HUDEP-2 (cell line): ENCODE measurements around the gene ZNF684.
"Not testable (repeated sequence)": the region's sequence is repeated elsewhere in the genome, so short reads cannot be mapped to it uniquely, and the experiment has no call there.

Experiments
- DNase-seq, 76 experiments: peaks; one replicate each; lab custom pipeline; 2025; ENCODE audit not compliant: unreplicated experiment in 76 of 76; lab: John Stamatoyannopoulos, UW

The ZNF684 gene

DNA sequence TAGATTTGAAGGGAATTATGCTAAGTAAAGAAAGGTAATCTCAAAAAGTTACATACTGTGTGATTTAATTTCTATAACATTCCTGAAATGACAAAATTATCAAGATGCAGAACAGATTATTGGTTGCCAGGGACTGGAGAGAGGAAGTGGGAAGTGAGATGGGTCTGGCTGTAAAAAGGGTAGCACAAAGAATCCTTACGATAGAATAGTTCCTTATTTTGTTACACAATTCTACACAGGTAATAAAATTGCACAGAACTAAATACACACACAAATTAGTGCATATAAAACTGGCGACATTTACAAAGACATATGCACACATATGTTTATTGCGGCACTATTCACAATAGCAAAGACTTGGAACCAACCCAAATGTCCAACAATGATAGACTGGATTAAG is 33.5 kb downstream of the ZNF684 start:
- DNase-seq = no peak

DNA sequence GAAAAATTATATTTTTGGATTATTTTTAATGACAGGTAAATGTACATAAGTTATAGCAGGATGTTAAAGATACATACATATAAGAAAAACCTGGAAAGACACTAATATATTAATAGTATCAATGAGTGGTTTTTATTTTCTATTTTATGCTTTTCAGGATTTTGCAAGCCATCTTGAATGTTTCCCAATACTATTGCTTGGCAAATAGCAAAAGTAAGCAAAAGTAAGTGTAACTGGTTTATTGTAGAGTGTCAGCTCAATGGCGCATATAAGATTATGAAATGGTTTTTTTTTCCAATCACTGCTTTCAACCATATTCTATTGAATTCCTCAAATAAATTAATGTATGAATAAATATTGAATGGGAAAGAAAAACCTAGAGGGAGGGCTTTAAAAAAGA is 36.4 kb downstream of the ZNF684 start:
- DNase-seq = no peak

DNA sequence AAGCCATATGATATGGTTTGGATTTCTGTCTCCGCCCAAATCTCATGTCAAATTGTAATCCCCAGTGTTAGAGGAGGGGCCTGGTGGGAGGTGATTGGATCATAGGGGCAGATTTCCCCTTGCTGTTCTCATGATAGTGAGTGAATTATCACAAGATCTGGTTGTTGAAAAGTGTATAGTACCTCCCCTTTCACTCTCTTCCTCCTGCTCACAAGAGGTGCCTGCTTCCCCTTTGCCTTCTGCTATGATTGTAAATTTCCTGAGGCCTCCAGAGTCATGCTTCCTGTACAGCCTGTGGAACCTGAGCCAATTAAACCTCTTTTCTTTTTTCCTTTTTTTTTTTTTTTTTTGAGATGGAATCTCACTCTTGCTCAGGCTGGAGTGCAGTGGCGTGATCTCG is 43.4 kb downstream of the ZNF684 start:
- not testable (repeated sequence) for DNase-seq

DNA sequence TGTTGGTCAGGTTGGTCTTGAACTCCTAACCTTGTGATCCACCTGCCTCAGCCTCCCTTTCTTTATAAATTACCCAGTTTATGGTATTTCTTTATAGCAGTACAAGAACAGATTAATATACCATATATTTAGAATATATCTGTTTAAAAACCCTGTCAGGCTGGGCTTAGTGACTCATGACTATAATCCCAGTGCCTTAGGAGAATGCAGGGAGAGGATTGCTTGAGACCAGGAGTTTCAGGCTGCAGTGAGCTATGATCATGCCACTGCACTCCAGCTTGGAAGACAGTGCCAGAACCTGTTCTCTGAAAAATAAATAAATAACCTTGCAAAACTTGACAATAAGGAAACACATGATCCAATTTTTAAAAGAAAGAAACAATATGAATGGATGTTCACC is 43.9 kb downstream of the ZNF684 start:
- DNase-seq = no peak

DNA sequence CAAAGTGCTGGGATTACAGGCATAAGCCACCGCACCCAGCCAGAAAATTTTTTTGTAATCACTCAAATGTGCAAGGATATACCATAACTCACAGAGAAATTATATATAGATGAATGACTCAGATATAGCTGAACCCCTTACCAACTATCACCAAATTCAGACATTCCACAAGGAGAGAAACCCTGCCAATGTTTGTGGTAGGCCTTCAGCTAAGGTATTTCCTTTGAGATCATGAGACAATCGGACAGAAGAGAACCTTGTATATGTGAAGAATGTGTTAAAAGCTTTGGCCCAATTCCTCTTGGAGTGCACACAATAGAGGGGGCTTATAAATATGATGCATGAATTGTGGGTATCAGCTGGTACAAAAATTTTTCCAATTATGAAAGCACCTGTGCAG is 50.7 kb downstream of the ZNF684 start:
- DNase-seq = no peak

DNA sequence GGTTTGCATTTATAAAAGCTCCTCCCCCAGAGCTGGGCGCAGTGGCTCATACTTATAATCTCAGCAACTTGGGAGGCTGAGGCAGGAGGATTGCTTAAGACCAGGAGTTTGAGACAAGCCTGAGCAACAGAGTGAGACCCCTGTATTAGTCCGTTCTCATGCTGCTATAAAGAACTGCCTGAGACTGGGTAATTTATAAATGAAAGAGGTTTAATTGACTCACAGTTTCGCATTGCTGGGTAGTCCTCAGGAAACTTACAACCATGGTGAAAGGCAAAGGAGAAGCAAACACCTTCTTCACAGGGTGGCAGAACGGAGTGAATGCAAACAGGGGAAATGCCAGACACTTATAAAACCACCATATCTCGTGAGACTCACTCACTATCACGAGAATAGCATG is 52.5 kb downstream of the ZNF684 start:
- no peak for DNase-seq

DNA sequence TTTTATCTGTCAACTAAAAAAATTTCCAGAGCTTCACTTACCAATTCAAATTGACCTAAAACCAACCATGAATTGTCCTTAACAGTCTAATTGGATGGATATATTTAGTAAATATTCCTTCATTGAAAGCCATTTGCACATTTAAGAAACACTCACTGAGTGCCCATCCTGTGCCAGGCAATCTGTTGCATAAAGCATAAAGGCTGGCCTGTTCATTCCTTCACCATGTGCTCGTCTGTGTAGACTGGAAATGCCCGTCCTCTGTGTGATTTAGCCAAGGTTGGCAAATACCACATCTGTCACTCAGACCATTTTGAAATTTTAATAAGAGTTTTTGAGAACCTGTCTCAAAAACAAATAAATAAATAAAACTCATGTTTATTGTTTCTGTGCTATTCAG is 57.1 kb downstream of the ZNF684 start:
- DNase-seq = no peak

DNA sequence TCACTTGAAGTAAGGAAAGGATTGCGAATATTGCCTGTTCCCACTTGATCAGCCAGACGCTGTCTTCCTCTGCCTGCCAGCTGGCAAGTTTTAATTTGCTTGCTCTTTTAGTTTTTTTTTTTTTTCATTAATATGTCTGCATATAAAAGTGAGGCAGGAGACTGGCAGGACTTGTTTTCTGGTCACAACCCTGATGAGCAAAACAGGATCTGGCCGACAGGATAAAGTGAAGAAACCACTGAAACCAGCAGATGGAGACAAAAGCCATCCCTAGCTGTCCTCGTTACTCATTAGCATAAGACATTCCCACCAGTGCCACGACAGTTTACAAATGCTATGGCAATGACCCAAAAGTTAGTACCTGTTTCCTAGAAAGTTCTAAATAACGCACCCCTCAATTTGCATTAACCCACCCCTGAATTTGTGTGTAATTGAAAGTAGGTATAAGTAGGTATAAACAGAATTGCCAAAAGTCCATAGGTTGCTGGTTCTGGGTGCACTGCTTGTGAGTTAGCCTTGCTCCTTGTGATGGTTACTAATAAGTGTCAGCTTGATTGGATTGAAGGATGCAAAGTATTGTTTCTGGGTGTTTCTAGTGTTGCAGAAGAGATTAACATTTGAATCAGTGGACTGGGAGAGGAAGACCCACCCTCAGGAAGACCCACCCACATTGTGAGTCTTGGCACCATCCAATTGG is 60.8 kb downstream of the ZNF684 start:
- DNase-seq = peak in 21 of 76 experiments; percentile 0 to 48 (median 23)

DNA sequence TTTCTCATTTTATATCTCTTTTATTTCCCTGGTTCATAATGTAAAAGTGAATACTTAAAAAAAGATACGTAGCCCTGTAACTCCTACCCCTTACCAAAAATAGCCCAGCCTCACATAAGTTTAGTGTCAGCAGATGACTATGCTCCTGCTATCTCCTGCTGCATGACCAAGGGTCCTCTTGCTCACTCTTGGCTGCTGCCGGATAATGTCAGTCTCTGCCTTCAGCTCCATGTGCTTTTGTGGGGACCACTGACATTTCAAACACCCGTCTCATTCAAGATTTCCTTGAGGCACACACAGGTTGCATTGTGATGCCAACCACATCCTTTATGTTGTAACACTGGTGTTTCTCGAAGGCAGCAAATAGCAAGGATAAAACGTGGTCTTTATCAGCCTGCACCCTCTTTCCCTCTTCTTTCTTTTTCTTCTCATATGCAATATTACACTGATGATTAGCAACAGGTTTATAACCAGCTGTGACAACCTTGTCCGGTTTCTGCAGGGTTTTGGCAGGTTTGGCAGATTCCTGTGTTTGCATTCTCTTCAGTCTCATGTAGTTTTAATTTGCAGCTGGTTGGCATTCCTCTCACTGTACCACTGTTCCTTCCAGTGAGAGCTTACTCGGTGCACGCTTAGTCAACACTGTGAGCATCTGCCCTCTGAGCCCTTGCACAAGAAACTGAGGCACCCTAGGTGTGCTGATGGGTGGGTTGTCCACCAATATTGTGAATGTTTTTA is 62.2 kb downstream of the ZNF684 start:
- DNase-seq = no peak

DNA sequence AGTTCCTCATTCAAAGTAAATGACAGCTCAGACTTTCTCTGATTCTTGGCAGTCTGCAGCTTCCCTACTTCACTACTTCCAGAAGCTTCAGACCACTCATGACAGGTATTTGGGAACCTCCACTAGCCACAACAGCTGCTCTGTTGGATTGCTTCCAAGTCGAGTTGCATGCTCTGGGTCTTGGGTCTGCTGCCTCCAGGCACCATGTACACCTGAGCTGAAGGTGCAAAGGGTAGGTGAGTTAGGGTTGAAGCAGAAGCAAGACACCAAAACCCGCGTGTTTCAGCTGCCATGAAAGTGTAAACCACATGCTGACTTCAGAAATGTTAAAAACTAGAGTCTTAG is 62.7 kb downstream of the ZNF684 start:
- DNase-seq = no peak

DNA sequence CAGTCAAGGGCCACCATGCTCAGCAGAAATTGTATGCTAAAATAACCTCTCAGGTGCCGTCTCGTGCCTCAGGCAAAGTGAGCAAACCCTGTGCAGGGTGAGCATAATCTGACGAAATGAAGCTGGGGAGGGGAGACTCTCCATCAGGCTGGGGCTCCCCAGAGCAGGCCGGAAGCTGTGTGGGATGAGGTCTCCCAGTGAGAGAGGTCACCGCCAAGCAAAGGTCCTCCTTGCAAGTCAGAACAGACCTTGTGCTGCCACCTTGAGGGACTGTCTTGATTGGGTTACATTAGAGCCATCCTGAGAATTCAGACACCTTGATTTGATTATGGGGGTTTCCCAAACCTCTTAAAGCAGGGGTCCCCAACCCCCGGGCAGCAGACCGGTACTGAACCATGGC is 64.2 kb downstream of the ZNF684 start:
- DNase-seq = no peak
